BLaER1 (cell line): ENCODE measurements around the gene CTNND2.
"Not testable (repeated sequence)": the region's sequence is repeated elsewhere in the genome, so short reads cannot be mapped to it uniquely, and the experiment has no call there.

Experiments used
- H3K27ac ChIP-seq: shearing (Covaris generic); formaldehyde crosslinking; 2 replicates; pipeline ENCODE4 v1.8.1; 2022
- H3K27me3 ChIP-seq: shearing (Covaris generic); formaldehyde crosslinking; 2 replicates; pipeline ENCODE4 v1.8.1; 2022
- H3K36me3 ChIP-seq: shearing (Covaris generic); formaldehyde crosslinking; 2 replicates; pipeline ENCODE4 v1.8.1; 2022
- H3K4me1 ChIP-seq: shearing (Covaris generic); formaldehyde crosslinking; 2 replicates; pipeline ENCODE4 v1.8.1; 2022
- H3K4me2 ChIP-seq: shearing (Covaris generic); formaldehyde crosslinking; 2 replicates; pipeline ENCODE4 v1.8.1; 2022
- H3K4me3 ChIP-seq: shearing (Covaris generic); formaldehyde crosslinking; 2 replicates; pipeline ENCODE4 v1.8.1; 2022
- H3K9ac ChIP-seq: shearing (Covaris generic); formaldehyde crosslinking; 2 replicates; pipeline ENCODE4 v1.8.1; 2022
- H3K9me3 ChIP-seq: shearing (Covaris generic); formaldehyde crosslinking; 2 replicates; pipeline ENCODE4 v1.8.1; 2022
- H4K20me1 ChIP-seq: shearing (Covaris generic); formaldehyde crosslinking; 2 replicates; pipeline ENCODE4 v1.8.1; 2022
- Cebpa-rat ChIP-seq: shearing (Covaris generic); IDR thresholded peaks from 2 replicates; pipeline ENCODE4 v1.8.1; 2022

CTNND2 gene

DNA sequence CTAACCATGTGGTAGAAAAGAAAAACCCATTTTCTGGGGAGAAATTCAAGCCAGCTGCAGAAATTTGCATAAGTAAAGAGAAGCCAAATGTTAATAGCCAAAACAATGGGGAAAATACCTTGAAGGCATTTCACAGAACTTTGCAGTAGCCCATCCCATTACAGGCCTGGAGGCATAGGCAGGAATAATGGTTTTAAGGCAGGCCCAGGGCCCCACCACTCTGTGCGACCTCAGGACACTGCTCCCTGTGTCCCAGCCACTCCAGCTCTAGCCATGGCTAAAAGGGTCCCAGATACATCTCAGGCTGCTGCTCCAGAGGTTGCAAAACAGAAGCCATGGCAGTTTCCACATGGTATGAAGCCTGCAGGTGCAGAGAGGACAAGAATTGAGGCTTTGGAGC, 253.3 kb downstream of the CTNND2 start:
- H3K36me3 ChIP-seq = no peaks in the 10 kb centered on the region
- H4K20me1 ChIP-seq = no peaks in the 10 kb centered on the region
- no peak overlapping the region for H3K4me3 ChIP-seq
- H3K9me3 ChIP-seq = peaks cover 5% of the 10 kb centered on the region; the same call in 1 of the 2 replicates
- no peak overlapping the region for H3K9ac ChIP-seq
- H3K27me3 ChIP-seq = no peaks in the 10 kb centered on the region
- no peak for TF ChIP-seq Cebpa-rat
- H3K4me2 ChIP-seq = no peak overlapping the region
- no peak overlapping the region for H3K27ac ChIP-seq
- H3K4me1 ChIP-seq = no peaks in the 10 kb centered on the region

DNA sequence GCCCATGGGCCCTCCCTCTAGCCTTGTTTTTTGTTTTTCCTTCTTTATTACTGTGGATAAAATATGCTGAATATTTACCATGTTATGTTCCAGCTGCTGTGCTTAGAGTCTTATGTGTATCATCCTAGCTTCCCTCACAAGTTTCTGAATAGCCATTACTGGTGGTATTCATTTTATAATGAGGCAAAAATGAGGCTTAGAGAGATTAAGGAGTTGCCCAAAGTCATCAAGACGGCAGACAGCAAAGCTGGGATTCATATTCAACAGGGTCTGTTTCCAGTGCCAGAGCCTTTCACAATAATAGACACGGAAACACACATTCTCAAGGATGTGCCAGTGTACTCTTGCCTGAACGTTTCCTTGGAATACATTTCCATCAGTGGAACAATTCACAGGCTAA, 258.1 kb downstream of the CTNND2 start:
- H3K4me1 ChIP-seq = 0 out of 2 replicates have a peak, but pooled peaks cover 4% of the 10 kb centered on the region
- H3K9ac ChIP-seq = no peak overlapping the region
- TF ChIP-seq Cebpa-rat = no peak
- H3K27me3 ChIP-seq = no peaks in the 10 kb centered on the region
- H3K27ac ChIP-seq = no peak overlapping the region
- peaks cover 3% of the 10 kb centered on the region; the same call in 1 of the 2 replicates for H3K9me3 ChIP-seq
- H3K4me3 ChIP-seq = no peak overlapping the region
- no peak overlapping the region for H3K4me2 ChIP-seq
- no peaks in the 10 kb centered on the region for H4K20me1 ChIP-seq
- H3K36me3 ChIP-seq = no peaks in the 10 kb centered on the region

- Histone ChIP-seq H3K4me3 (no peak overlapping the region), H3K27me3 (no peaks in the 10 kb centered on the region), H3K4me2 (no peak overlapping the region), H3K36me3 (no peaks in the 10 kb centered on the region), H4K20me1 (no peaks in the 10 kb centered on the region), H3K9ac (no peak overlapping the region), H3K9me3 (no peaks in the 10 kb centered on the region), H3K27ac (no peak overlapping the region), H3K4me1 (0 out of 2 replicates have a peak, but pooled peaks cover 4% of the 10 kb centered on the region)
- no peak for TF ChIP-seq Cebpa-rat
These were observed 261.8 kb downstream of the CTNND2 start for GRCh38 chr5:11642438-11642837.

GRCh38 chr5:11640158-11640873, 263.9 kb downstream of the CTNND2 start:
- Histone ChIP-seq H3K27me3 (no peaks in the 10 kb centered on the region), H3K4me3 (no peak overlapping the region), H3K36me3 (no peaks in the 10 kb centered on the region), H3K9me3 (no peaks in the 10 kb centered on the region), H3K27ac (no peak overlapping the region), H4K20me1 (no peaks in the 10 kb centered on the region), H3K4me2 (no peak overlapping the region), H3K4me1 (0 out of 2 replicates have a peak, but pooled peaks cover 4% of the 10 kb centered on the region), H3K9ac (no peak overlapping the region)
- no peak for TF ChIP-seq Cebpa-rat

DNA sequence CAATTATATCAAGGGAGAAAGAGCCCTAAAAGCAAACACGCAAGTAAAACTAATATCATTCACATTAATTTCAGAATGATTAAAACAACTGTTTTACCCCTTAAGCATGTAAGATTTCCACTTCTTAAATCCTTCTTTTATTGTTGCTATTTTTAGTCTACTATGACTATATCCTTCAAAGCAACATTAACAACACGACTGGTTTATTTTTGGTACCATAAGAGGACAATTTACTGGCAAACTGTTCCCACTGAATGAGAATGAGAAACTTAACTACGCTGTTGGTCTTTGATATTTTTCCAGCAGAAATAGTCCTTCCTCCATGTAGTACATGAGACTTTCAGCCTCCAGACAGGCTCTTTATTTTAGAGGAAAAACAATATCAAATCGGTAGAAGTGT, 281.5 kb downstream of the CTNND2 start:
- TF ChIP-seq Cebpa-rat = no peak
- no peak overlapping the region for H3K4me3 ChIP-seq
- no peaks in the 10 kb centered on the region for H3K4me1 ChIP-seq
- H3K36me3 ChIP-seq = no peaks in the 10 kb centered on the region
- no peak overlapping the region for H3K27ac ChIP-seq
- H3K9ac ChIP-seq = no peak overlapping the region
- no peaks in the 10 kb centered on the region for H4K20me1 ChIP-seq
- peaks cover 5% of the 10 kb centered on the region; the same call in 1 of the 2 replicates for H3K9me3 ChIP-seq
- H3K4me2 ChIP-seq = no peak overlapping the region
- H3K27me3 ChIP-seq = no peaks in the 10 kb centered on the region

- no peaks in the 10 kb centered on the region for H3K27me3 ChIP-seq
These were observed 284.1 kb downstream of the CTNND2 start for GRCh38 chr5:11620172-11620571.

GRCh38 chr5:11619339-11620024, 284.8 kb downstream of the CTNND2 start:
- no peak overlapping the region for H3K4me3 ChIP-seq
- H3K27me3 ChIP-seq = no peaks in the 10 kb centered on the region
- H3K4me2 ChIP-seq = no peak overlapping the region
- no peaks in the 10 kb centered on the region for H4K20me1 ChIP-seq
- no peak overlapping the region for H3K27ac ChIP-seq
- H3K9ac ChIP-seq = no peak overlapping the region
- H3K9me3 ChIP-seq = peaks cover 5% of the 10 kb centered on the region; the same call in 1 of the 2 replicates
- TF ChIP-seq Cebpa-rat = no peak
- H3K36me3 ChIP-seq = no peaks in the 10 kb centered on the region
- H3K4me1 ChIP-seq = no peaks in the 10 kb centered on the region

More at GRCh38 chr5:11620172-11620571, 284.1 kb downstream of the CTNND2 start:
- Histone ChIP-seq H4K20me1 (no peaks in the 10 kb centered on the region), H3K9me3 (peaks cover 5% of the 10 kb centered on the region; the same call in 1 of the 2 replicates), H3K4me3 (no peak overlapping the region), H3K9ac (no peak overlapping the region), H3K4me1 (no peaks in the 10 kb centered on the region), H3K27ac (no peak overlapping the region), H3K4me2 (no peak overlapping the region), H3K36me3 (no peaks in the 10 kb centered on the region)
- TF ChIP-seq Cebpa-rat = no peak

DNA sequence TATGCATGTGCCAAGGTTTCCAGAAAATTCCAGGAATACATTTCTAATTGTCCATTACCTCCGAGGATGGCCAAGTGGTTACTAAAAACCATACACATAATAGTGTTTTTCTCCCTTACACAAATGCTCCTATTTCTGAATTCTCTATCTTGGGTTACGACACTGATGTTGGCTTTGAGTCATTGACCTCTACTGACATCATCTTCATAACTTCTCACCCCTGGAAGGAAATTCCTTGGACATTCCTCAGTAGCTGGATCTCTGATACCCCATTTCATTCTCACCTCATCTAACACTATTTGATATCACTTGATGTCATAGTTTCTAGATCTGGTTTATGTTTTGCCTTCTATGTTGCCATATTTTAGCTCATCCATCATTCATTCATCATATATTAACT, 287.2 kb downstream of the CTNND2 start:
- Histone ChIP-seq H4K20me1 (no peaks in the 10 kb centered on the region), H3K9ac (no peak overlapping the region), H3K4me3 (no peak overlapping the region), H3K27me3 (no peaks in the 10 kb centered on the region), H3K27ac (no peak overlapping the region), H3K9me3 (no peaks in the 10 kb centered on the region), H3K36me3 (no peaks in the 10 kb centered on the region), H3K4me2 (no peak overlapping the region), H3K4me1 (no peaks in the 10 kb centered on the region)
- TF ChIP-seq Cebpa-rat = no peak

- not testable (repeated sequence) for H4K20me1 ChIP-seq, H3K36me3 ChIP-seq, H3K9me3 ChIP-seq, H3K9ac ChIP-seq, H3K4me2 ChIP-seq, H3K4me1 ChIP-seq, H3K27me3 ChIP-seq, H3K4me3 ChIP-seq, H3K27ac ChIP-seq
These were observed 287.6 kb downstream of the CTNND2 start for GRCh38 chr5:11616624-11617023.

DNA sequence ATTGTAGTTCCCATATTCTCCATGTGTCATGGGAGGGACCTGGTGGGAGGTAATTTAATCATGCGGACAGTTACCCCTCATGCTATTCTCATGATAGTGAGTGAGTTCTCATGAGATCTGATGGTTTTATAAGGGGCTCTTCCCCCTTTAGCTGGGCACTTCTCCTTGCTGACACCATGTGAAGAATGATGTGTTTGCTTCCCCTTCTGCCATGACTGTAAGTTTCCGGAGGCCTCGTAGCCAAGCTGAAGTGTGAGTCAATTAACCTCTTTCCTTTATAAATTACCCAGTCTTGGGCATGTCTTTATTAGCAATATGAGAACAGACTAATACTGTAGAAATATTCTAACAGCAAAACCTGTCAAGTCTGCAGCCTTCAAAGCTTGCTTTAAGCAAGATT, 293.2 kb downstream of the CTNND2 start:
- Histone ChIP-seq H3K36me3 (no peaks in the 10 kb centered on the region), H3K9ac (no peak overlapping the region), H3K4me2 (no peak overlapping the region), H3K9me3 (no peaks in the 10 kb centered on the region), H3K4me3 (no peak overlapping the region), H3K4me1 (no peaks in the 10 kb centered on the region), H3K27me3 (no peaks in the 10 kb centered on the region), H3K27ac (no peak overlapping the region), H4K20me1 (no peaks in the 10 kb centered on the region)
- no peak for TF ChIP-seq Cebpa-rat
